H1 (cell line): ENCODE data around the gene ARHGEF19.

Source experiments
- EP300 ChIP-seq, 2 experiments: IDR thresholded peaks; 1 replicate in 1 of 2; 2 replicates in 1 of 2; pipeline ENCODE4 v1.6.1; 2011 to 2012; ENCODE audit warnings: low read depth in 2 of 2, low read length in 2 of 2, mild to moderate bottlenecking in 2 of 2, borderline replicate concordance in 1 of 2, inconsistent platforms in 1 of 2, moderate library complexity in 1 of 2
- NRF1 ChIP-seq: IDR thresholded peaks from 2 replicates; pipeline ENCODE4 v1.6.1; 2011; ENCODE audit warnings: mild to moderate bottlenecking, low read depth, low read length, improper control_type of control experiment
- RFX5 ChIP-seq: IDR thresholded peaks from 2 replicates; pipeline ENCODE4 v1.6.1; 2011; ENCODE audit warnings: low read depth, low read length, improper control_type of control experiment, borderline replicate concordance
- SP1 ChIP-seq: IDR thresholded peaks from 2 replicates; pipeline ENCODE4 v1.6.1; 2011; ENCODE audit warnings: low read depth, low read length
- SUZ12 ChIP-seq: fragments of 200-600 bp; sonication (generic); IDR thresholded peaks from 2 replicates; pipeline ENCODE4 v1.6.1; 2012; ENCODE audit warnings: mild to moderate bottlenecking, inconsistent platforms, low read length, moderate library complexity, mixed read lengths
- TF ChIP-seq, protein P1 (sequence below), 3 experiments: IDR thresholded peaks; 1 replicate in 2 of 3; 2 replicates in 1 of 3; pipeline versions ENCODE4 v1.5.1 to v1.6.1; 2011; ENCODE audit warnings: low read length in 3 of 3, mild to moderate bottlenecking in 3 of 3, inconsistent platforms in 2 of 3, low read depth in 1 of 3, moderate library complexity in 1 of 3; ENCODE audit not compliant: insufficient read depth in 1 of 3; ENCODE audit errors: control extremely low read depth in 1 of 3

DNA sequence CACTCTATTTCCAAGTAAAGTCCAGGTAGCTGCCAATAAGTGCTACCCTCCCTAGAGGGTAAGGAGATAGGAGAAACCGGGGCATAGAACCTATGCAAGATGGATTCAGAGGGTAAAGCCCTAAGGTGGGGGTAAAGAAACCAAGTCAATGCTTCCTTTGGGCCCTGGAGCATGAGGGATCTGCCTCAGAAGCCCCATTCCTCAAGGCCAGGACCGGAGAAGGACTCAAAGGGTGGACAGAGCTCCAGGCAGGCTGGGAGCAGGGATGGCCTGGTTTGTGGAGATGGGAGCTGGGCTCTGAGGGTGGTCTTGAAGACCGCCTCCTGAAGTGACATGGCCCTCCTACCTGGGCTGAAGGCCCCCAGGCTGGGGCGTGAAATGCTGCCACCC lies 60.5 kb downstream of the ARHGEF19 start:
- TF ChIP-seq, protein P1, sequence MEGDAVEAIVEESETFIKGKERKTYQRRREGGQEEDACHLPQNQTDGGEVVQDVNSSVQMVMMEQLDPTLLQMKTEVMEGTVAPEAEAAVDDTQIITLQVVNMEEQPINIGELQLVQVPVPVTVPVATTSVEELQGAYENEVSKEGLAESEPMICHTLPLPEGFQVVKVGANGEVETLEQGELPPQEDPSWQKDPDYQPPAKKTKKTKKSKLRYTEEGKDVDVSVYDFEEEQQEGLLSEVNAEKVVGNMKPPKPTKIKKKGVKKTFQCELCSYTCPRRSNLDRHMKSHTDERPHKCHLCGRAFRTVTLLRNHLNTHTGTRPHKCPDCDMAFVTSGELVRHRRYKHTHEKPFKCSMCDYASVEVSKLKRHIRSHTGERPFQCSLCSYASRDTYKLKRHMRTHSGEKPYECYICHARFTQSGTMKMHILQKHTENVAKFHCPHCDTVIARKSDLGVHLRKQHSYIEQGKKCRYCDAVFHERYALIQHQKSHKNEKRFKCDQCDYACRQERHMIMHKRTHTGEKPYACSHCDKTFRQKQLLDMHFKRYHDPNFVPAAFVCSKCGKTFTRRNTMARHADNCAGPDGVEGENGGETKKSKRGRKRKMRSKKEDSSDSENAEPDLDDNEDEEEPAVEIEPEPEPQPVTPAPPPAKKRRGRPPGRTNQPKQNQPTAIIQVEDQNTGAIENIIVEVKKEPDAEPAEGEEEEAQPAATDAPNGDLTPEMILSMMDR (IDR thresholded peaks at IDR 0.05; ENCODE audit: control extremely low read depth in 1 of 3, insufficient read depth in 1 of 3, low read depth in 1 of 3, low read length in 3 of 3): no peak
- TF ChIP-seq NRF1: no peak
- no peak for TF ChIP-seq RFX5
- no peak for TF ChIP-seq SP1
- no peak for TF ChIP-seq EP300 (IDR thresholded peaks at IDR 0.05; ENCODE audit: borderline replicate concordance in 1 of 2, low read depth in 2 of 2, low read length in 2 of 2)
- TF ChIP-seq SUZ12: no peak
